ENCODE data around the gene GNG12.

Gene GNG12

DNA sequence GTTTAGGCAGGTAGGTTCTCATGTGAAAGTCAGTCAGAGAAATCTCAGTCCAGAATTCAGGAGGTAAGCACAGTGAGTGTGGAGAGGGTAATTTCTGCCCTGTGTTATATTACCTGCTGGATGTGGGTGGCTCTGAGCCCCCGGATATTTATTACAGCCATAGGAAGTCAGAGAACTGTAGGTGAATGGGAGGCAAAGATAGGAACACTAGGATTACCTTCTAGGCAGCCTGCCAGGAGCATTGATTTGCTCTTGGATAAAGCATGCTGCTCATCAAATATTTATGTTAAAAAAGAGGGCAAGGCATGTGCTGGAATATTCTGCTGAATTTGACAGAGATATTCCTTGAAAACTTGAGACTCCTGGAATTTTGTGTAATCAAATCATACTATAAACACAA is 8.5 kb downstream of the GNG12 start:
- no peak overlapping the region for H3K4me3 ChIP-seq (ENCODE audit: low read depth, low read length)
- TF ChIP-seq CTCF (IDR thresholded peaks at IDR 0.05; ENCODE audit: low read depth, low read length) = no peak

DNA sequence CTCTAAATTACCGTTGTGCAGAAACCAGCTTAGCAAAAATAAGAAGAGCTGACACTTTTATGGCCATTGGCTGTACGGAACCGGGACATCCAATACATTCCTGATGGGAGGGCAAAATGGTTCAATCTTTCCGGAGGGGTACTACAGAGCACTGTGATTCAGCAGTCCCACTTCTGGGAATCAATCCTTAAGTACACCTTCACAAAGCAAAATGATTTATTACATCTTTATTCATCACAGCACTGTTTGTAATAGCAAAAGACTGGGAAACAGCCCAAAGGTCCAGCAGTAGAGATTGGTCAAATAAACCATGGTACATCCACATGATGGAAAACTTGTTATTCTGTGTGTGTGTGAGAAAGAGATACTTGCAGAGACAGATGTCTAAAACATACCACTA is 9.7 kb downstream of the GNG12 start:
- no peak overlapping the region for H3K4me3 ChIP-seq (ENCODE audit: low read depth, low read length)
- TF ChIP-seq CTCF (IDR thresholded peaks at IDR 0.05; ENCODE audit: low read depth, low read length) = no peak

DNA sequence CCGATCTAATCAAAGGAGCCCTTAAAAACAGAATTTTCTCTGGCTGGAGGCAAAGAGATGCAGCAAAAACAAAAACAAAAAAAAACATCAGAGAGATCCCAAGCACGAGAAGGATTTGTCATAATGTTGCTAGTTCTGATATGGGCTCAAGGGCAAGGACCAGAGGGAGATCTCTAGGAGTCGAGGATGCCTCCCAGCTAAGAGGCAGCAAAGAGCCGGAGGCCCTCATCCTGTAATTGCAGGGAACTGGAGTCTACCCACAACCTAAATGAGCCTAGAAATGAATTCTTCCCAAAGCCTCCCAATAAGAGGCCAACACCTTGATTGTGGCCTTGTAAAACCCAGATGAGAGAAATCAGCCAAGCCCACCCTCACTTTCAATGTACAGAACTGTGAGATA is 12.0 kb downstream of the GNG12 start:
- no peak overlapping the region for H3K4me3 ChIP-seq (ENCODE audit: low read depth, low read length)
- no peak for TF ChIP-seq CTCF (IDR thresholded peaks at IDR 0.05; ENCODE audit: low read depth, low read length)

GRCh38 chr1:67818725-67819301 is 14.5 kb downstream of the GNG12 start:
- no peak overlapping the region for H3K4me3 ChIP-seq (ENCODE audit: low read depth, low read length)
- TF ChIP-seq CTCF (IDR thresholded peaks at IDR 0.05; ENCODE audit: low read depth, low read length) = no peak

- TF ChIP-seq CTCF (IDR thresholded peaks at IDR 0.05; ENCODE audit: low read depth, low read length) = no peak
- H3K4me3 ChIP-seq (ENCODE audit: low read depth, low read length) = no peak overlapping the region
Observed at GRCh38 chr1:67818162-67818561, 15.1 kb downstream of the GNG12 start.

DNA sequence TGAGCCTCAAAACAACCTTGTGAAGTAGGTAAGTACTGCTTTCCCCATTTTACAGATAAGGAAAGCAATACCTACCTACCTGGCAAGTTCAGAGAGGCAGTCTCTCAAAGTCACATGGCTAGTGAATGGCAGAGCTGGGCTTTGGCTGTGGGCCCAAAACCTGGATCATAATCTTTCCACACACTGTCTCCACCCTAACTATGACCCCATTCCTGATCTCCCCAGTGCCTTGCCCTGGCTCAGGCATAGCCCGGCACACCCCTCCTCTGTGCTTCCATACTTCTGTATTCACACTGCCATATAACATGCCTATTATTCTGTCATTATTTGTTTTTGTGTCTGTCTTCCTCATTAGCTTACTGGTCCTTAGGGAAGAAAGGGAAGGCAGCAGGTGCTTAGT is 15.9 kb downstream of the GNG12 start:
- TF ChIP-seq CTCF (IDR thresholded peaks at IDR 0.05; ENCODE audit: low read depth, low read length) = no peak
- H3K4me3 ChIP-seq (ENCODE audit: low read depth, low read length) = no peak overlapping the region

- no peak for TF ChIP-seq CTCF (IDR thresholded peaks at IDR 0.05; ENCODE audit: low read depth, low read length)
- no peak overlapping the region for H3K4me3 ChIP-seq (ENCODE audit: low read depth, low read length)
Observed at GRCh38 chr1:67816506-67816905, 16.8 kb downstream of the GNG12 start.
